IgD-negative memory B cell (primary cell): ENCODE data around the gene BDNF. TPM values are rescaled to one million over a fixed set of nuclear protein-coding genes. Genes with fewer than 3 reads are reported as not detected.

Source experiments
- H3K27ac Mint-ChIP-seq, 3 donors: one replicate each; pipeline ENCODE4 v1.8.0; 2020 to 2022; ENCODE audit warnings: mild to moderate bottlenecking in 3 of 3, mixed read lengths in 3 of 3, moderate library complexity in 1 of 3
- H3K27me3 Mint-ChIP-seq: one replicate; pipeline ENCODE4 v1.8.0; 2021; ENCODE audit warnings: mixed read lengths
- H3K36me3 Mint-ChIP-seq: one replicate; pipeline ENCODE4 v1.8.0; 2020; ENCODE audit warnings: mild to moderate bottlenecking, mixed read lengths
- H3K4me1 Mint-ChIP-seq, 3 donors: one replicate each; pipeline ENCODE4 v1.8.0; 2020 to 2022; ENCODE audit warnings: mixed read lengths in 3 of 3, mild to moderate bottlenecking in 1 of 3
- H3K4me3 Mint-ChIP-seq, 4 donors: one replicate each; pipeline ENCODE4 v1.8.0; 2020 to 2022; ENCODE audit warnings: mild to moderate bottlenecking in 4 of 4, mixed read lengths in 4 of 4, moderate library complexity in 3 of 4
- H3K9me3 Mint-ChIP-seq, 3 donors: one replicate each; pipeline ENCODE4 v1.8.0; 2020 to 2021; ENCODE audit warnings: mixed read lengths in 3 of 3, mild to moderate bottlenecking in 1 of 3
- polyA plus RNA-seq: library from polyadenylated mRNA; unstranded; fragments of 300-500 nt; fragmentation: Illumina TruSeq; gene quantifications from one replicate; pipeline ENCODE4 v1.2.3, GENCODE V29; 2021

The BDNF gene
- polyA plus RNA-seq, 1 donor from 2014 or later = not detected

DNA sequence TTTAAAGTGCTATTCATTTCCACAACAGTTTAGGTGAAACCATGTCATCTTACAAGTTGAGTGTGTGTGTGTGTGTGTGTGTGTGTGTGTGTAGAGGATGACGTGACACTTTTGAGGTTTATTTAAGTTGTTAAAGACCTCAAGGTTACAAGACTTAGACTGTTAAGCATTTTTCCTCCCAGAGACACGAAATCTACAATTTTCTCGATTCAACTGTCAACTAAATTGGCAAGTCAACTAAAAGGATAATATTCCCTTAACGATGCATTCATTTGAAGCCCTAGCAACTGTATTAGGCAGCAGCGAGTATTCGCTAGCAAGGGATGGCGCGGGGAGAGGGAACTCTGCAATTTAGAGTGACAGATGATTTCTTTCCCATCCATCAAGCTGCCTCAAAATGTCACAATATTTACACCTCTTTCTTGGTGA lies 17.6 kb upstream of the BDNF start:
- Mint-ChIP-seq H3K36me3 (peaks cover 3% of the 10 kb centered on the region), H3K27me3 (peaks cover 37% of the 10 kb centered on the region), H3K4me3 (peak overlapping the region in 1 of 4 donors; percentile 41), H3K27ac (no peak overlapping the region), H3K9me3 (peaks cover 3 to 4% (median 4%) of the 10 kb centered on the region in 3 donors), H3K4me1 (peaks cover 0 to 2% (median 0%) of the 10 kb centered on the region in 3 donors)

DNA sequence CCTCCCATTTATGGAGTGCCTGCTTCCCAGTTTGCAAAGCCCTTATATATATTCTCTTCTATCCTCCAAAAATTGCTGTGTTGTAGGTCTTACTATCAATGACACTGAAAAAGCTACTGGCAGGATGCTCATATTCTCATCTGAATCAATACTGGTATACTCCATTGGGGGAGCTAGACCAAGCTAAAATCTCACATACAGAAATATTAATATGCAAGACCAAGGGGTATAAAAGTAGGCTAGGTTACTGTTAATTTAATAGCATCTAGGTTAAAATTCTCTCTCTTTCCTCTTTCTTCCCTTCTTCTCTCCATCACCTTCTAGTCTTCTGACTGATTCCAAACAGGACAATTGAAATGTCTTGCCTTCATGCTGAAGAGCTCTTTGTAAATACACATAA lies 17.1 kb upstream of the BDNF start:
- H3K36me3 Mint-ChIP-seq = peaks cover 3% of the 10 kb centered on the region
- no peak overlapping the region for H3K4me3 Mint-ChIP-seq
- peaks cover 3 to 4% (median 4%) of the 10 kb centered on the region in 3 donors for H3K9me3 Mint-ChIP-seq
- H3K27me3 Mint-ChIP-seq = peaks cover 35% of the 10 kb centered on the region
- peaks cover 0 to 2% (median 0%) of the 10 kb centered on the region in 3 donors for H3K4me1 Mint-ChIP-seq
- no peak overlapping the region for H3K27ac Mint-ChIP-seq

DNA sequence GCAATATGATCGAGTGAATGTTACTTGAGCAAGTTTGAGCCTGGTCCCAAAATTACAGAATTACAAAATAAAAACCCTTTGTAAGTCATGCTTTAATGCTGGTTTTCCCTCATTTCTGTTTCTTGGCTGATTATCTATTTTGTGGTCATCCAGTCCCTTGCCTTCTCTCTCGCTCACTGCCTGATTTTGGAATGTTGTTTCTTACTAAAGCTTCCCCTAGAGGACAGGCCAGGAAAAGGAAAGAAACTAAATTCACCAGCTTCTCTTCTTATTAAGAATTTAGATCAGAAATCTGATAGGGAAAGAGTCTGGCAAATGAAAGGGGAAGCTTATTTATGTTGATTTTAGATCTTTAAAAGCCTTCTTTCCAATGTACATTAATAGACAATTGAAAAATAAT lies 16.6 kb upstream of the BDNF start:
- H3K27ac Mint-ChIP-seq = no peak overlapping the region
- peaks cover 31% of the 10 kb centered on the region for H3K27me3 Mint-ChIP-seq
- H3K4me3 Mint-ChIP-seq = no peak overlapping the region
- H3K9me3 Mint-ChIP-seq = peaks cover 3 to 4% (median 4%) of the 10 kb centered on the region in 3 donors
- peaks cover 3% of the 10 kb centered on the region for H3K36me3 Mint-ChIP-seq
- H3K4me1 Mint-ChIP-seq = peaks cover 0 to 2% (median 0%) of the 10 kb centered on the region in 3 donors

DNA sequence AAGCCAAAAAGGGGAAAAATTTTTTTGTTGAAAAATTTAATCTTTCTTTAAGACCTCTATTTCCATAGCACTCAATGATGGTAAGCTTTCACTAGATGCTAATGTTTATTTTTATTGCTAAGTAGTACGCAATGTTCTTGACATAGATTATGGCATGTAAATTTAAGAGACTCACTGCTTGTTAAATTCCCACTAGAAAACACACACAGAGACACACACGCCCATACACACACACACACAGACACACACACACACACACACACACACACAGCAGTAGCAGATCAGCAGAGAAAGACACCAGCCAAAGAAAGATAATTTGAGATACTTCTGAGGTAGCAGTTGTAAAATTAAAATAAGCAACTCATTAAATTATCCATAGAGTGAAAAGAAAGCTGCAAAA lies 16.0 kb upstream of the BDNF start:
- H3K9me3 Mint-ChIP-seq = peaks cover 2 to 4% (median 2%) of the 10 kb centered on the region in 3 donors
- peaks cover 3% of the 10 kb centered on the region for H3K36me3 Mint-ChIP-seq
- peaks cover 25% of the 10 kb centered on the region for H3K27me3 Mint-ChIP-seq
- H3K4me3 Mint-ChIP-seq = no peak overlapping the region
- no peaks in the 10 kb centered on the region for H3K4me1 Mint-ChIP-seq
- no peak overlapping the region for H3K27ac Mint-ChIP-seq

DNA sequence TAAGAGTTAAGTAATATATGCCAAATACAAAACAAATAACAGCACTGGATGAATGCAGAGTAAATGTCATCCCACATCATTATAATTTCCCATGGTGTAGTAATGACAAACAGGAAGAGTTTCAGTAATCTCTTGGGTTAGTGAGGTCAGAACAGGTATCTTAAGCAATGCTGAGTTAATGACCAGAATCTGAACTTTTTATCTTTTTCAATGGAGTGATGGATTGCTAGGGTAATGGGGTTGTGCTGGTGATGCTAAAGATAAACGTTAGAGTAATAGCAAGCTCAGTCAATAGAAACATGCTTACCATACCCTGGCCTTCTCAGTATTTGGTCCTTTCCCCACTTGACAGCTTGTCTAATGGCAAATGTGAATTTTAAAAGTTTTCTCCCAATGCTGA lies 11.5 kb upstream of the BDNF start:
- Mint-ChIP-seq H3K9me3 (no peaks in the 10 kb centered on the region), H3K4me1 (no peaks in the 10 kb centered on the region), H3K4me3 (no peak overlapping the region), H3K36me3 (no peaks in the 10 kb centered on the region), H3K27ac (no peak overlapping the region), H3K27me3 (peaks cover 4% of the 10 kb centered on the region)

DNA sequence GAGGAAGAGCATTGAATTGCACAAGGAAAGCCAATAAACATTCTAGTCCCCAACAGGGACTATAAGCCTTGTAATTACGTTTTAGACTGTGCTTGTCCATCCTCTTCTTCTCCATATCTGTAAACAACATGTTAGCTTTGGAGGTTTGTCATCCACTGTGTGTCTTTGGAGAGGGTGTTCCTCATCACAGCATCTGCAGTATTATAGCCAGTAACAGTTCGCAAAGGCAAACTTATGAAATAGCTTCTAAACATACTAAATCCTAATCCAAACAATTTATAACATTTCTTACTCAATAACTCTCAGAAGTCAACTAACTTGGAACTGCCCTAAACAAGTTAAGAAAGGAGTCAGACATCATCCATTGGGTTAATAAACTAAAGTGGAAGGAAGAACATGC lies 10.3 kb upstream of the BDNF start:
- Mint-ChIP-seq H3K4me1 (no peaks in the 10 kb centered on the region), H3K27me3 (peaks cover 7% of the 10 kb centered on the region), H3K4me3 (no peak overlapping the region), H3K36me3 (no peaks in the 10 kb centered on the region), H3K27ac (no peak overlapping the region), H3K9me3 (no peaks in the 10 kb centered on the region)

DNA sequence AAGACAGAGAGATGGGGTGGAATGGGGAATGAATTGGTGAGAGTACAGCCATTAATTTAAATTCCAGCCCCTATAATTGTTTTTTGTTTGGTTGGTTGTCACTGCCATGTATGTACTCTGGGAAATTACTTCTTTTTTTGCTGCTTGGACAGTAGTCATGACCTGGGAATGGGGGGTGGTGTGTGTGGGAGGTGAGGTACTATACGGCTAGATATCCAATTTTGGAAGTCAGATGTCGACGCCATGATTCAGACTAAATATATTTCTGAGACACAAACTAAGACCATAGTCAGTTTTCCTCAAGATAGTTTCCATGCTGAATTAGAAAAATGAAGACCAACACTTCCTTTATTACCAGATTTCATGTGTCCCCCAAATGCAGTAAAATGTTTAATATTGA lies 7.4 kb upstream of the BDNF start:
- Mint-ChIP-seq H3K9me3 (peaks cover 0 to 4% (median 0%) of the 10 kb centered on the region in 3 donors), H3K36me3 (no peaks in the 10 kb centered on the region), H3K4me3 (no peak overlapping the region), H3K27me3 (peaks cover 7% of the 10 kb centered on the region), H3K4me1 (no peaks in the 10 kb centered on the region), H3K27ac (no peak overlapping the region)

DNA sequence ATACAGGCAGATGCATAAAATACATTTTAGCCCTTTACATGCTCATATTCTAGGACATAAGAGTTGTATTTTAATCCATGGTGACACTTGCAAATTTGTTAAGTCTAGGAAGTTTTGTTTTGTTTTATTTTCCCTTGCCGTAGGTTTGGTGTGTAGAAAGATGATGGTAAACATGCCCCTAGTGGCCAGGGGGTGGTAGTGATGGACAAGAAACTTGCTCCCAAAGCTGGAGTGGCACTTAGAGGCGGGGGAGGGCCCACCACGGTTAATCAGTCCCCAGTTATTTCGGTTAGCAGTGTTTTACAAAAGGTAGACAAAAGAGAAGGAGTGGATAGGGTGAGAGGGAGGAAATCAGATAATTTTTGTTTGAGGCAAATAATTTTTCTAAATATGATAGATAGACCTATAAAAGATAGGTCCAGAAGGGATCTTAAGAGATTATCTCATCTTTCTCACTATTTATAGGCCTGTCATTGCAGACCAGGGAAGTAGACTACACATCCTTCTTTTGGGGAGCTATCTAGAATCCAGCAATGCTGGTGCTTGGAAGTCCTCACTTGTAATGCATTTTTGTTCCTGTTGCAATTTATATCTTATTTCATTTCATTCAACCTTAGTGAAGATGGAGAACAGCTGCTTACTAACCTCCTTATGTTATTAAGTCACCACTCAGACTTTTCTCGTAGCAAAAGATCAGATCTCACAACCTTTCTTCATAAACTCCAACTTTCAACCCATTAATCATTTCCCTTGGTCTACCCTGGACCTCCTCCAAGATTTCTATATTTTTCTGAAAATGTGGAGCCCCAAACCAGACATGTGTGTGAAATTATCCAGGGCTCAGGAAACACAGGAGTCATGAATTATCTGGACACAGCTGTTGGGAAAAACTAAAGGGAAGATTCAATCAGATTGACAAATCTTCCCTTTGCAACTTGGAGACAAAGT lies 5.9 kb upstream of the BDNF start:
- H3K4me3 Mint-ChIP-seq = no peak overlapping the region
- no peak overlapping the region for H3K27ac Mint-ChIP-seq
- peaks cover 0 to 4% (median 0%) of the 10 kb centered on the region in 3 donors for H3K9me3 Mint-ChIP-seq
- no peaks in the 10 kb centered on the region for H3K36me3 Mint-ChIP-seq
- peaks cover 5 to 7% (median 7%) of the 10 kb centered on the region in 3 donors for H3K4me1 Mint-ChIP-seq
- peaks cover 16% of the 10 kb centered on the region for H3K27me3 Mint-ChIP-seq

DNA sequence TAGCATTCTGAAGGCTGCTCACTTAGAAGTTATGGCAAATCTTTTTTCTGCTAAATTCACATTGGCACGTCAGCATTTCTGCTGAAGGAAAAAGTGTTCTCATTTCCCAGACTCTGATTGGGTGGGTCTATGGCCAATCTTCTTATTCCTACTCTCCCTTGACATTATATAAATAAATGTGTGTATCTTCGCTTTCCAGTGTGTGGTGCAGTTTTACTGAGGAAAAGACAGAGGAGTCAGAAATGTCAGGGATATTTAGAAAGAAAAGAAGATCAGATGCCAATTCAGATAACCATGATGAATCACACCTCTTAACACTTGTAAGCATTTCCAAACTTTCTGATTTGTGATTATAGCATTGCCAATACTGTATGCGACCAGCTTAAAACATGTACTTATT lies 3.2 kb upstream of the BDNF start:
- Mint-ChIP-seq H3K36me3 (no peaks in the 10 kb centered on the region), H3K27ac (no peak overlapping the region)

DNA sequence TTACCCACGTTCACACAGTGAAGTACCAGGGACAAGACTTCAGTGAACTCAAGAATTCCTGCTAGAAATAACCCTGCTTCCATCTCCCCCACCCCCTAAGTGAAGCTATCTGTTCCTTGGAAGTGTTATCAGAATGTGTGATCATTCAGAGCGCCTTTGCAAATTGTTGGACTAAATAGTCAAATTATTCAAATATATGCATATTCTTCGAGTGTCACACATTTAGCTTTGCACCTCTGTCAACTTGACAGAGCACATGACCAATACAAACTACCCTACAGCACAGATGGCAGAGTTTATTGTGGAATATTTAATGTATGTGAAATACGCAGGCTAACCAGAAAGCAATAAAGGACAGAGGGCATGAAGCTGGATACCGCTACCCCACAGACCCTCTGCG lies 2.6 kb upstream of the BDNF start:
- Mint-ChIP-seq H3K4me3 (no peak overlapping the region), H3K4me1 (peaks cover 11 to 22% (median 13%) of the 10 kb centered on the region in 3 donors), H3K27me3 (peaks cover 36% of the 10 kb centered on the region), H3K27ac (no peak overlapping the region), H3K9me3 (peaks cover 0 to 4% (median 0%) of the 10 kb centered on the region in 3 donors), H3K36me3 (no peaks in the 10 kb centered on the region)

More for the DNA sequence above, 3.2 kb upstream of the BDNF start:
- Mint-ChIP-seq H3K4me3 (no peak overlapping the region), H3K27me3 (peaks cover 36% of the 10 kb centered on the region), H3K9me3 (peaks cover 0 to 4% (median 0%) of the 10 kb centered on the region in 3 donors), H3K4me1 (peaks cover 11 to 22% (median 13%) of the 10 kb centered on the region in 3 donors)

DNA sequence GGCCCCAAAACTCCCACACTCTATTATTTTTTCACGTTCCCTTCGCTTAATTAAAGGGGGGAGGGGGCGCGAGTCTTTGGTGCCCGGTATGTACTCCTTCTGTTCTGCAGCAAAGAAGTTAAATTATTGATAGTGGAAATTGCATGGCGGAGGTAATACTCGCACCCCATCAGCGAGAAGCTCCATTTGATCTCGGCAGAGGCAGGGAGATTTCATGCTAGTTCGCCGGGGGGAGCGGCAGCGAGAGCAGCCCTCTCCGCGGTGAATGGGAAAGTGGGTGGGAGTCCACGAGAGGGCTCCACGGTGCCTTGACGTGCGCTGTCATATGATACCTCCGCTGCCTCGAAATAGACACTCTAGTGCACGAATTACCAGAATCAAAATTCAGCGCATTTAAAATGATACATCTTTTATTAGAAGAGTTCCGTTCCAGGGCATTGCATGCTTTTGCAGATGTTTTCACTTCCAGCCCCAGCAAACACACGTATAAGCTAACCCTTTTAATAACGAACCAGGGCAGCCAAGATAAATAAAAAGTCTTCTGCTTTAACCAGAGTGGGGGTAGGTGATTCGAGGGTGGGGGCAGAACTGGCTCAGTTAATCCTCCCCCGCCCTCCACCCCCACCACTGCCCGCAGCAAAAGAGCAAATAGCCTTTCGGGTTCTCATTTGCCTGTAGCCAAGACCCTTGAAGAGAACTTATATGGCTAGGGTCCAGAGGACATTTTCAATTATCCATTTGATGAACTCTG lies 1.3 kb upstream of the BDNF start:
- peaks cover 11 to 22% (median 13%) of the 10 kb centered on the region in 3 donors for H3K4me1 Mint-ChIP-seq
- H3K9me3 Mint-ChIP-seq = peaks cover 0 to 4% (median 0%) of the 10 kb centered on the region in 3 donors
- peaks cover 47% of the 10 kb centered on the region for H3K27me3 Mint-ChIP-seq
- peak overlapping the region; percentile 67 to 95 (median 86) for H3K4me3 Mint-ChIP-seq
- no peak overlapping the region for H3K27ac Mint-ChIP-seq
- no peaks in the 10 kb centered on the region for H3K36me3 Mint-ChIP-seq

DNA sequence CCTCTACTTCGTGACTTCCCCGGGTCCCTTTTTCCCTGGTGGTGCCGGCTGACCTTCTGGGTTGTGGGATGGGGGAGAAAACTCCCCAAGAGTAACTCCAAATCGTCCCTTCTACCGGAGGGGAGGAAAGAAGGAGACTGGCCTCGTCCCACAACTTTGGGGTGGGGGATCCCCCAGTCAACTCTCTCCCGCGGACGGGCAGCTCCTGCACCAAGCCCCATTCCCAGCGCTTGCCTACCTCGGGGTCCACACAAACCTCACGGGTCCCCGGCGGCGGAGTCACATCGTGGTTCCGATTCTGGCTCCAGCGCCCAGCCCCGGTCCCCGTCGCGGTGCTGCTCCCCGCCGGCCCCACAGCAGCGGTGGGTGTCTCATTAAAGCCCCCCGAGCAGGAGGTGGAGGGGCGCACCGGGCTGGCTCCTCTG lies 317 bp downstream of the BDNF start:
- H3K9me3 Mint-ChIP-seq = peaks cover 0 to 2% (median 0%) of the 10 kb centered on the region in 3 donors
- no peak overlapping the region for H3K27ac Mint-ChIP-seq

DNA sequence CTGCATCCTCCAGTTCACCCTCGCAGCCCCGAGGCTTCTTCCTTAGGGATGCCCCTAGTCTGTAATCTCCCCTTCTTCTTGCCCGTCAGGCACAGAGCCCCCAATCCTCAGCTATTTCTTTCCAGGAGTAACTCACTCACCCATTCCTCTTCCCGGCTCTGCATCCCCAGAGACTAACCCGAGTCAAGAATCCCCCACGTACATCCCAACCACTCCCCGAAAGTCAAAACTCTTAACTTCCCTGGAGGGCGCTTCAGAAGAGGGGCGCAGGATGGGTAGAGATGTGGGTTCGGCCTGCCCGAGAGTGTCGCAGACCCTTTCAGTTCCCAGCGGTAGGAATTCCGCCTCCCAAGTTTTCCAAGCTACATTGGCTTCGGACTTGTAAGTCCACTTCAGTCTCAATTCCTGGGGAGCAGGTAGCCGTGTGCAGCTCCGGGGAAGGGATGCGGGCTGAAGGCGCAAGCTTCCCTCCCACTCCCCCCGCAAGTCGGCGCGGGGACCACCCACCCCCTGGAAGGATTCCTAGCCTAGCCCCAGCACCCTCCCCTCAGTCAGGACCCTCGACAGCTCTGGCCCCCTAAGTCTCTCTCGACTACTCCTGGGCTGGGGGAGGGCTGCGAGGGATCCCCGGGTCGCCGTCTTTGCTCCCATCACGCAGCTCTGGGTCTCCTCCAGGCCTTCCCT lies 871 bp downstream of the BDNF start:
- peak overlapping the region; percentile 42 to 85 (median 74) for H3K4me3 Mint-ChIP-seq
- no peaks in the 10 kb centered on the region for H3K9me3 Mint-ChIP-seq
- peaks cover 11 to 22% (median 13%) of the 10 kb centered on the region in 3 donors for H3K4me1 Mint-ChIP-seq
- no peak overlapping the region for H3K27ac Mint-ChIP-seq
- H3K36me3 Mint-ChIP-seq = no peaks in the 10 kb centered on the region
- peaks cover 48% of the 10 kb centered on the region for H3K27me3 Mint-ChIP-seq

More for the DNA sequence above, 317 bp downstream of the BDNF start:
- Mint-ChIP-seq H3K4me3 (peak overlapping the region in 3 of 4 donors; percentile 42 to 84 (median 84)), H3K36me3 (no peaks in the 10 kb centered on the region), H3K27me3 (peaks cover 48% of the 10 kb centered on the region), H3K4me1 (peaks cover 11 to 22% (median 13%) of the 10 kb centered on the region in 3 donors)

DNA sequence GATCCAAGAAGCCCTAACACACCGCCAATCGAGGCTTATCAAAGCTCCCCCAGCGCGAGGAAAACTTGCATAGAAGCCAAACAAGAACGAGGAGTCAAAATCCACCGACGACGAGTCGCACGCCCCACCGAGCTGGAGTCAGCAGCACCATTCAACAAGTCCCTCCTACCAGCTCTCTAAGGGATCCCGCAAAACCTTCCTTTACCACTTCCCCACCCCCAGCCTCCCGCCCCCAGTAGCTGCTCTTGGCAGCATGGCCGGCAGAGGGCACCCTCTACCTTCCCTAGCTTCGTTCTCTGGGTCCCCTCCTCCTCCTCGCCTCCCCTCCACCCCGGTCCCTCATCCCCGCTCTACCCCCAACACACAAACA lies 1.4 kb downstream of the BDNF start:
- Mint-ChIP-seq H3K9me3 (no peaks in the 10 kb centered on the region), H3K4me1 (peaks cover 11 to 22% (median 13%) of the 10 kb centered on the region in 3 donors), H3K27me3 (peaks cover 48% of the 10 kb centered on the region), H3K4me3 (peak overlapping the region; percentile 42 to 85 (median 74)), H3K27ac (no peak overlapping the region), H3K36me3 (no peaks in the 10 kb centered on the region)
